Caco-2 (cell line): Measurements from ENCODE around the gene SCNN1G. TPM values are rescaled to one million over a fixed set of nuclear protein-coding genes. Genes with fewer than 3 reads are reported as not detected.

Experiments used
- BruUV-seq: library from RNA; stranded (reverse); fragments of 400-500 nt; replicated peaks from 2 replicates; lab custom pipeline; 2021; lab: Mats Ljungman, UMichigan
- CTCF ChIA-PET: fragments of 300-600 bp; sonication (Branson Sonifier 250); formaldehyde crosslinking; loops from one replicate; lab custom pipeline; 2022; ENCODE audit warnings: antibody characterized with exemption; lab: Charles Lee
- POLR2A ChIA-PET: fragments of 300-600 bp; sonication (Branson Sonifier 250); formaldehyde crosslinking; loops from one replicate; lab custom pipeline; 2022; ENCODE audit warnings: antibody characterized with exemption; lab: Charles Lee
- DNase-seq, 2 experiments: peaks; one replicate each; pipeline versions ENCODE4 v3.0.0 to v3.0.0-alpha.2; 2020 to 2022
- H3K27me3 ChIP-seq: replicated peaks from 2 replicates; pipeline ENCODE4 v1.6.0; 2011; ENCODE audit warnings: low read length; ENCODE audit not compliant: control insufficient read depth, insufficient read depth
- H3K36me3 ChIP-seq: 2 replicates; pipeline ENCODE4 v1.5.1; 2011; ENCODE audit warnings: low read length; ENCODE audit not compliant: control insufficient read depth, insufficient read depth
- H3K4me1 ChIP-seq: fragments of 250-450 bp; sonication (Bioruptor Pico); 2 replicates; pipeline ENCODE4 v1.5.1; 2020; ENCODE audit warnings: mild to moderate bottlenecking
- H3K4me3 ChIP-seq: 2 replicates; pipeline ENCODE4 v1.5.1; 2011; ENCODE audit warnings: low read depth, mild to moderate bottlenecking, control low read depth, low read length
- H3K9me3 ChIP-seq: fragments of 250-450 bp; sonication (Bioruptor Pico); 2 replicates; pipeline ENCODE4 v1.5.1; 2020; ENCODE audit warnings: mild to moderate bottlenecking, moderate library complexity
- H3K27ac Mint-ChIP-seq: one replicate; pipeline ENCODE4 v1.8.0; 2022; ENCODE audit warnings: mixed read lengths; ENCODE audit not compliant: unreplicated experiment
- H3K27me3 Mint-ChIP-seq: one replicate; pipeline ENCODE4 v1.8.0; 2022; ENCODE audit warnings: mixed read lengths; ENCODE audit not compliant: insufficient read depth, unreplicated experiment
- H3K36me3 Mint-ChIP-seq: one replicate; pipeline ENCODE4 v1.8.0; 2022; ENCODE audit warnings: mild to moderate bottlenecking, mixed read lengths; ENCODE audit not compliant: insufficient read depth, unreplicated experiment
- H3K4me1 Mint-ChIP-seq: one replicate; pipeline ENCODE4 v1.8.0; 2022; ENCODE audit warnings: low read depth, mixed read lengths; ENCODE audit not compliant: unreplicated experiment
- H3K4me3 Mint-ChIP-seq: one replicate; pipeline ENCODE4 v1.8.0; 2022; ENCODE audit warnings: mild to moderate bottlenecking, moderate library complexity, mixed read lengths; ENCODE audit not compliant: unreplicated experiment
- H3K9me3 Mint-ChIP-seq: one replicate; pipeline ENCODE4 v1.8.0; 2022; ENCODE audit warnings: mixed read lengths; ENCODE audit not compliant: unreplicated experiment
- CTCF ChIP-seq, 2 experiments: fragments of 200-600 bp in 1 of 2; IDR thresholded peaks; 1 replicate in 1 of 2; 2 replicates in 1 of 2; pipeline versions ENCODE4 v1.5.1 to v1.8.0; 2011 to 2022; ENCODE audit warnings: antibody characterized with exemption in 1 of 2, control low read depth in 1 of 2, inconsistent platforms in 1 of 2, low read depth in 1 of 2, low read length in 1 of 2, mild to moderate bottlenecking in 1 of 2, moderate library complexity in 1 of 2; ENCODE audit not compliant: insufficient read depth in 1 of 2, severe bottlenecking in 1 of 2, unreplicated experiment in 1 of 2
- intact Hi-C: fragments of 100-400 bp; cut with micrococcal nuclease; formaldehyde crosslinking; loops from one replicate; pipeline ENCODE4 v1.10.0; 2022; ENCODE audit not compliant: unreplicated experiment
- total RNA-seq: library from RNA; stranded (reverse); gene quantifications from 2 replicates; pipeline ENCODE4 v1.2.3, GENCODE V29; 2022

SCNN1G gene
- total RNA-seq, 1 experiment from 2014 or later = not detected

GRCh38 chr16:23216658-23217246 lies 34.2 kb downstream of the SCNN1G start:
- H3K27me3 Mint-ChIP-seq = peaks cover 4% of the 10 kb centered on the region
- no peak overlapping the region for H3K4me3 Mint-ChIP-seq
- Histone ChIP-seq H3K9me3 (no peaks in the 10 kb centered on the region), H3K4me1 (no peaks in the 10 kb centered on the region), H3K27me3 (no peaks in the 10 kb centered on the region), H3K4me3 (no peak overlapping the region), H3K36me3 (no peaks in the 10 kb centered on the region)
- DNase-seq = no peak
- POLR2A ChIA-PET = no interaction called here
- H3K4me1 Mint-ChIP-seq = no peaks in the 10 kb centered on the region
- no peaks in the 10 kb centered on the region for H3K36me3 Mint-ChIP-seq
- no TSS peak for BruUV-seq
- intact Hi-C loops = no loop called here
- CTCF ChIA-PET = no interaction called here
- no peaks in the 10 kb centered on the region for H3K9me3 Mint-ChIP-seq
- no peak for TF ChIP-seq CTCF (IDR thresholded peaks at IDR 0.05; ENCODE audit: insufficient read depth in 1 of 2, low read depth in 1 of 2, low read length in 1 of 2, severe bottlenecking in 1 of 2, unreplicated experiment in 1 of 2)
- H3K27ac Mint-ChIP-seq = no peak overlapping the region

DNA sequence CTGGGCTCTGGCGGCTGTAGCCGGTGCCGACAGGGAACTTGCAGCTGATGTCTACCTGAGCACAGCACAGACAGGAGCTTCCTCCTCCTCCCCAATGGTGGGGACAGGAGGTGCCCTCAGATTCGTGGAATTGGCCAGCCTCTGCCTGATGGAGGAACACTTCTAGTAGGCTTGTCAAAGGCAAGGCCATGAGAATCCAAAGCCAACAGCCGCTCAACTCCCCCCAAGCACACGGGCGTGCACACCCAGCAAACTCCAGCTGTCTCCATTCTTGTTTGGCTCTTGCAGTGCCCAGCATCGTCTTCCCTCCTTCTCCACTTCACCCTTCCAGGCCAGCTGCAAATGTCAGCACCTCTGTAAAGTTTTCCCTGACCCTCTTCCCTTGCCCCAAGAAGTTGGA lies 35.1 kb downstream of the SCNN1G start:
- Mint-ChIP-seq H3K4me1 (no peaks in the 10 kb centered on the region), H3K9me3 (no peaks in the 10 kb centered on the region), H3K27ac (no peak overlapping the region), H3K36me3 (no peaks in the 10 kb centered on the region), H3K27me3 (peaks cover 7% of the 10 kb centered on the region), H3K4me3 (no peak overlapping the region)
- Histone ChIP-seq H3K4me3 (no peak overlapping the region), H3K4me1 (no peaks in the 10 kb centered on the region), H3K27me3 (no peaks in the 10 kb centered on the region), H3K9me3 (no peaks in the 10 kb centered on the region), H3K36me3 (no peaks in the 10 kb centered on the region)
- POLR2A ChIA-PET = no interaction called here
- no peak for TF ChIP-seq CTCF (IDR thresholded peaks at IDR 0.05; ENCODE audit: insufficient read depth in 1 of 2, low read depth in 1 of 2, low read length in 1 of 2, severe bottlenecking in 1 of 2, unreplicated experiment in 1 of 2)
- intact Hi-C loops = no loop called here
- no peak for DNase-seq
- BruUV-seq = no TSS peak
- CTCF ChIA-PET = interaction anchor here (0.6 kb wide), 1 partner anchor 1632 kb away, joined by 4 read pairs; no protein-coding TSS in a partner anchor

GRCh38 chr16:23222929-23223328 lies 40.4 kb downstream of the SCNN1G start:
- no peak for TF ChIP-seq CTCF (IDR thresholded peaks at IDR 0.05; ENCODE audit: insufficient read depth in 1 of 2, low read depth in 1 of 2, low read length in 1 of 2, severe bottlenecking in 1 of 2, unreplicated experiment in 1 of 2)
- no peaks in the 10 kb centered on the region for H3K36me3 Mint-ChIP-seq
- BruUV-seq = no TSS peak

More at GRCh38 chr16:23222929-23223328, 40.4 kb downstream of the SCNN1G start:
- POLR2A ChIA-PET = no interaction called here
- Histone ChIP-seq H3K27me3 (no peaks in the 10 kb centered on the region), H3K4me3 (no peak overlapping the region), H3K9me3 (no peaks in the 10 kb centered on the region), H3K4me1 (no peaks in the 10 kb centered on the region), H3K36me3 (no peaks in the 10 kb centered on the region)
- Mint-ChIP-seq H3K4me1 (no peaks in the 10 kb centered on the region), H3K27ac (no peak overlapping the region), H3K4me3 (no peak overlapping the region), H3K27me3 (peaks cover 16% of the 10 kb centered on the region), H3K9me3 (peaks cover 3% of the 10 kb centered on the region)
- CTCF ChIA-PET = no interaction called here
- intact Hi-C loops = no loop called here
- DNase-seq = no peak
